ENCODE results near the gene FBXW12. TPM values are rescaled to one million over a fixed set of nuclear protein-coding genes. Genes with fewer than 3 reads are reported as not detected.
A peak's percentile ranks its signal among the peaks of the same experiment; 100 is the strongest.

Gene FBXW12
- polyA plus RNA-seq, 1 donor from 2014 or later = not detected

- Histone ChIP-seq H4K20me1 (ENCODE audit: insufficient read depth) (no peaks in the 10 kb centered on the region), H2AFZ (ENCODE audit: low read depth, low read length) (peak within 1 kb of the TSS; percentile 65), H3K4me2 (ENCODE audit: low read length) (peak within 1 kb of the TSS; percentile 58), H3K9ac (ENCODE audit: low read length) (peak within 1 kb of the TSS; percentile 87), H3K9me3 (ENCODE audit: low read length) (no peaks in the 10 kb centered on the region), H3K9me2 (ENCODE audit: insufficient read depth, low read length) (no peaks in the 10 kb centered on the region), H3K36me3 (ENCODE audit: insufficient read depth, low read length) (no peaks in the 10 kb centered on the region), H3K79me2 (replicated peaks; ENCODE audit: insufficient read depth, low read length) (peaks cover 48% of the 10 kb centered on the region), H3K27ac (ENCODE audit: low read length) (peak within 1 kb of the TSS; percentile 81), H3K4me3 (ENCODE audit: low read length) (peak within 1 kb of the TSS; percentile 89), H3F3A (ENCODE audit: insufficient read depth, low read length, poor library complexity, severe bottlenecking) (no peaks in the 10 kb centered on the region), H3K27me3 (ENCODE audit: insufficient read depth, low read depth, low read length) (no peaks in the 10 kb centered on the region)
- no peak for TF ChIP-seq POLR2AphosphoS5 (IDR thresholded peaks at IDR 0.05)
- no peak for TF ChIP-seq MXI1 (conservative IDR thresholded peaks at IDR 0.05; ENCODE audit: poor library complexity, severe bottlenecking)
- no peak for TF ChIP-seq EZH2 (IDR thresholded peaks at IDR 0.05; ENCODE audit: borderline replicate concordance, insufficient read depth, low read length, poor library complexity, severe bottlenecking)
- no peak for TF ChIP-seq TAF1 (IDR thresholded peaks at IDR 0.05; ENCODE audit: low read depth)
Measured at GRCh38 chr3:48429960-48430707, 58.1 kb downstream of the FBXW12 start, which contains the start of gene PLXNB1. Gene PLXNB1, minus strand, starts transcription at chr3:48430086. Its CDS starts 5,475 bp downstream, at chr3:48424611.

GRCh38 chr3:48430708-48431101, 58.7 kb downstream of the FBXW12 start:
- no peak overlapping the region for H3K4me2 ChIP-seq (ENCODE audit: low read length)
- peaks cover 43% of the 10 kb centered on the region for H3K79me2 ChIP-seq (replicated peaks; ENCODE audit: insufficient read depth, low read length)
- no peak overlapping the region for H3K9ac ChIP-seq (ENCODE audit: low read length)
- no peaks in the 10 kb centered on the region for H3F3A ChIP-seq (ENCODE audit: insufficient read depth, low read length, poor library complexity, severe bottlenecking)
- no peaks in the 10 kb centered on the region for H3K9me2 ChIP-seq (ENCODE audit: insufficient read depth, low read length)
- peak overlapping the region; percentile 89 for H3K4me3 ChIP-seq (ENCODE audit: low read length)
- no peak overlapping the region for H2AFZ ChIP-seq (ENCODE audit: low read depth, low read length)
- TF ChIP-seq EZH2 (IDR thresholded peaks at IDR 0.05; ENCODE audit: borderline replicate concordance, insufficient read depth, low read length, poor library complexity, severe bottlenecking) (no peak), CTCF (IDR thresholded peaks at IDR 0.05; ENCODE audit: poor library complexity, severe bottlenecking) (no peak), REST (IDR thresholded peaks at IDR 0.05; ENCODE audit: borderline replicate concordance) (no peak), MXI1 (conservative IDR thresholded peaks at IDR 0.05; ENCODE audit: poor library complexity, severe bottlenecking) (no peak), SMC3 (conservative IDR thresholded peaks at IDR 0.05; ENCODE audit: poor library complexity) (no peak), TAF1 (IDR thresholded peaks at IDR 0.05; ENCODE audit: low read depth) (no peak), RAD21 (conservative IDR thresholded peaks at IDR 0.05) (no peak), POLR2AphosphoS5 (IDR thresholded peaks at IDR 0.05) (no peak), EP300 (conservative IDR thresholded peaks at IDR 0.05; ENCODE audit: poor library complexity, severe bottlenecking) (no peak)
- H4K20me1 ChIP-seq (ENCODE audit: insufficient read depth) = no peaks in the 10 kb centered on the region
- H3K27ac ChIP-seq (ENCODE audit: low read length) = no peak overlapping the region
- H3K27me3 ChIP-seq (ENCODE audit: insufficient read depth, low read depth, low read length) = no peaks in the 10 kb centered on the region
- no peaks in the 10 kb centered on the region for H3K9me3 ChIP-seq (ENCODE audit: low read length)
- H3K36me3 ChIP-seq (ENCODE audit: insufficient read depth, low read length) = no peaks in the 10 kb centered on the region
